ENCODE measurements around the gene EEF1E1.

EEF1E1 gene

GRCh38 chr6:8102122-8102958 is at the start of gene EEF1E1 (continued):
- 0 out of 2 replicates have a peak, but pooled peaks have one; percentile 8 for TF ChIP-seq ZNF518A (tag by site-specific recombination; conservative IDR thresholded peaks at IDR 0.05; ENCODE audit: low read depth)
- TF ChIP-seq ZNF132 (tag by site-specific recombination; IDR thresholded peaks at IDR 0.05; ENCODE audit: borderline replicate concordance): no peak
- TF ChIP-seq ZNF555 (tag by site-specific recombination; conservative IDR thresholded peaks at IDR 0.05): no peak
- TF ChIP-seq ZNF169 (tag by site-specific recombination; IDR thresholded peaks at IDR 0.05): no peak
- no peak for TF ChIP-seq ZNF121 (tag by site-specific recombination; IDR thresholded peaks at IDR 0.05)
- no peak for TF ChIP-seq ZNF112 (tag by site-specific recombination; IDR thresholded peaks at IDR 0.05)
- TF ChIP-seq ZNF843 (tag by site-specific recombination; IDR thresholded peaks at IDR 0.05): peak; percentile 29; the same call in 1 of the 2 replicates
- TF ChIP-seq ZSCAN4 (tag by site-specific recombination; IDR thresholded peaks at IDR 0.05): peak; percentile 52
- no peak for TF ChIP-seq ZNF830 (tag by site-specific recombination; IDR thresholded peaks at IDR 0.05; ENCODE audit: low read depth)
- no peak for TF ChIP-seq ZNF792 (tag by site-specific recombination; IDR thresholded peaks at IDR 0.05)
- TF ChIP-seq ZNF473 (tag by site-specific recombination; IDR thresholded peaks at IDR 0.05): no peak
- TF ChIP-seq ZNF23 (tag by site-specific recombination; IDR thresholded peaks at IDR 0.05; ENCODE audit: borderline replicate concordance): no peak
- TF ChIP-seq, protein P1, sequence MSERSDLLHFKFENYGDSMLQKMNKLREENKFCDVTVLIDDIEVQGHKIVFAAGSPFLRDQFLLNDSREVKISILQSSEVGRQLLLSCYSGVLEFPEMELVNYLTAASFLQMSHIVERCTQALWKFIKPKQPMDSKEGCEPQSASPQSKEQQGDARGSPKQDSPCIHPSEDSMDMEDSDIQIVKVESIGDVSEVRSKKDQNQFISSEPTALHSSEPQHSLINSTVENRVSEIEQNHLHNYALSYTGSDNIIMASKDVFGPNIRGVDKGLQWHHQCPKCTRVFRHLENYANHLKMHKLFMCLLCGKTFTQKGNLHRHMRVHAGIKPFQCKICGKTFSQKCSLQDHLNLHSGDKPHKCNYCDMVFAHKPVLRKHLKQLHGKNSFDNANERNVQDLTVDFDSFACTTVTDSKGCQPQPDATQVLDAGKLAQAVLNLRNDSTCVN (tag by site-specific recombination; optimal IDR thresholded peaks at IDR 0.05): peak; percentile 54
- TF ChIP-seq ZNF416 (tag by site-specific recombination; IDR thresholded peaks at IDR 0.05): no peak
- TF ChIP-seq ZNF214 (tag by site-specific recombination; IDR thresholded peaks at IDR 0.05; ENCODE audit: borderline replicate concordance): no peak
- TF ChIP-seq ZNF776 (tag by site-specific recombination; IDR thresholded peaks at IDR 0.05; ENCODE audit: borderline replicate concordance): no peak
- TF ChIP-seq INSM2 (tag by site-specific recombination; IDR thresholded peaks at IDR 0.05): no peak; the same call in 1 of the 2 replicates
- no peak for TF ChIP-seq BCL6B (tag by site-specific recombination; IDR thresholded peaks at IDR 0.05)
- peak; percentile 86 for TF ChIP-seq ZNF501 (tag by site-specific recombination; IDR thresholded peaks at IDR 0.05)
- no peak for TF ChIP-seq ZNF707 (tag by site-specific recombination; IDR thresholded peaks at IDR 0.05)
- TF ChIP-seq ZNF433 (tag by site-specific recombination; IDR thresholded peaks at IDR 0.05; ENCODE audit: low read depth): no peak
- TF ChIP-seq ZNF274 (IDR thresholded peaks at IDR 0.05; ENCODE audit: low read length): no peak
- TF ChIP-seq ZNF274 (tag by site-specific recombination; IDR thresholded peaks at IDR 0.05; ENCODE audit: borderline replicate concordance): no peak
- peak; percentile 37; the same call in 1 of the 2 replicates for TF ChIP-seq HIC1 (tag by site-specific recombination; IDR thresholded peaks at IDR 0.05)
